Spleen (tissue), 7 donors: ENCODE measurements around the gene STRIP2.

Experiments
- POLR2A ChIP-seq, 3 donors: fragments of 450-650 bp; IDR thresholded peaks; one replicate each; pipeline ENCODE4 v1.5.1; 2017; ENCODE audit warnings: antibody characterized with exemption in 3 of 3, mild to moderate bottlenecking in 1 of 3
- POLR2AphosphoS5 ChIP-seq, 3 donors: sonication (generic); formaldehyde crosslinking; IDR thresholded peaks; one replicate each; pipeline ENCODE4 v1.5.1; 2017; ENCODE audit warnings: antibody characterized with exemption in 3 of 3
- TF ChIP-seq, protein P1 (sequence below), 11 experiments: fragments of 200-600 bp in 7 of 11; fragments of 450-650 bp in 4 of 11; sonication (generic) in 4 of 11; IDR thresholded peaks in 8 of 11; conservative IDR thresholded peaks in 3 of 11; 1 replicate in 7 of 11; 2 replicates in 4 of 11; pipeline versions ENCODE4 v1.4.0 to v1.8.0; 2016 to 2021; ENCODE audit warnings: antibody characterized with exemption in 11 of 11, inconsistent platforms in 4 of 11, mild to moderate bottlenecking in 1 of 11
- donor health status: DM: no; HTN: no; CAD: no; lungs with moderate emphysema.
- donor health status: DM: no; HTN: no; CAD: no.
- donor health status: DM: no; HTN: no; CAD: no.

DNA sequence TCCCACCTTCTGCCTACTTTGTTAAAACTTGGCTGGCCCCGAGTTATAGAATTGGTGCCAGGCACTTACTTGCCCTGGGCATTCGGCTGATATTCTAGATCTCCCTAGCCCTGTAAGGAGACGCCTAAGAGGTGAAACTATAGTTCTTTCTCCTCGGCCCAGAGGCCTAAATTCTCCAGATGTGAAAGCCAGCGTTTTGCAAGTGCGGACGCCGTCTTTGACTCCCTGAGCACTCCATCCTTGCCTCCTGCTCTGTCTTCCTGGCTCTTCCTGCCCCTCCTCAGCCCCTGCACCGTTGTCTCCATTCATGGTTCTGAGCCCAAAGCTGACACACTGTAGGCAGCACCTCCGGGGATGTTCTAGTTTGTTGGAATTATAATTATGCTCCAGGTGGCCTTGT, 79.3 kb downstream of the STRIP2 start:
- TF ChIP-seq, protein P1, sequence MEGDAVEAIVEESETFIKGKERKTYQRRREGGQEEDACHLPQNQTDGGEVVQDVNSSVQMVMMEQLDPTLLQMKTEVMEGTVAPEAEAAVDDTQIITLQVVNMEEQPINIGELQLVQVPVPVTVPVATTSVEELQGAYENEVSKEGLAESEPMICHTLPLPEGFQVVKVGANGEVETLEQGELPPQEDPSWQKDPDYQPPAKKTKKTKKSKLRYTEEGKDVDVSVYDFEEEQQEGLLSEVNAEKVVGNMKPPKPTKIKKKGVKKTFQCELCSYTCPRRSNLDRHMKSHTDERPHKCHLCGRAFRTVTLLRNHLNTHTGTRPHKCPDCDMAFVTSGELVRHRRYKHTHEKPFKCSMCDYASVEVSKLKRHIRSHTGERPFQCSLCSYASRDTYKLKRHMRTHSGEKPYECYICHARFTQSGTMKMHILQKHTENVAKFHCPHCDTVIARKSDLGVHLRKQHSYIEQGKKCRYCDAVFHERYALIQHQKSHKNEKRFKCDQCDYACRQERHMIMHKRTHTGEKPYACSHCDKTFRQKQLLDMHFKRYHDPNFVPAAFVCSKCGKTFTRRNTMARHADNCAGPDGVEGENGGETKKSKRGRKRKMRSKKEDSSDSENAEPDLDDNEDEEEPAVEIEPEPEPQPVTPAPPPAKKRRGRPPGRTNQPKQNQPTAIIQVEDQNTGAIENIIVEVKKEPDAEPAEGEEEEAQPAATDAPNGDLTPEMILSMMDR (IDR thresholded peaks at IDR 0.05 in 8 of 11, conservative IDR thresholded peaks at IDR 0.05 in 3 of 11), result no peak
- TF ChIP-seq POLR2A (IDR thresholded peaks at IDR 0.05) (no peak), POLR2AphosphoS5 (IDR thresholded peaks at IDR 0.05) (no peak)
